Erythroblast (primary cell): ENCODE measurements around the gene KCNMB2.

ENCODE experiments used
- GATA1 ChIP-seq: IDR thresholded peaks from 2 replicates; pipeline ENCODE4 v1.6.1; 2011; ENCODE audit warnings: low read depth, mild to moderate bottlenecking, control low read depth, low read length, moderate library complexity
- POLR2A ChIP-seq: IDR thresholded peaks from 2 replicates; pipeline ENCODE4 v1.6.1; 2011; ENCODE audit warnings: mild to moderate bottlenecking, low read length

- TF ChIP-seq POLR2A (no peak), GATA1 (no peak)
These were observed 143.8 kb downstream of the KCNMB2 start for GRCh38 chr3:178680037-178680436.
